GM18909 (cell line): ENCODE measurements around the gene PEPD.

Experiments used
- ATAC-seq: cut with Tn5 transposase; IDR thresholded peaks from one replicate; pipeline ENCODE4 v1.9.1; 2021; ENCODE audit warnings: mild to moderate bottlenecking; ENCODE audit not compliant: unreplicated experiment, poor library complexity

PEPD gene

DNA sequence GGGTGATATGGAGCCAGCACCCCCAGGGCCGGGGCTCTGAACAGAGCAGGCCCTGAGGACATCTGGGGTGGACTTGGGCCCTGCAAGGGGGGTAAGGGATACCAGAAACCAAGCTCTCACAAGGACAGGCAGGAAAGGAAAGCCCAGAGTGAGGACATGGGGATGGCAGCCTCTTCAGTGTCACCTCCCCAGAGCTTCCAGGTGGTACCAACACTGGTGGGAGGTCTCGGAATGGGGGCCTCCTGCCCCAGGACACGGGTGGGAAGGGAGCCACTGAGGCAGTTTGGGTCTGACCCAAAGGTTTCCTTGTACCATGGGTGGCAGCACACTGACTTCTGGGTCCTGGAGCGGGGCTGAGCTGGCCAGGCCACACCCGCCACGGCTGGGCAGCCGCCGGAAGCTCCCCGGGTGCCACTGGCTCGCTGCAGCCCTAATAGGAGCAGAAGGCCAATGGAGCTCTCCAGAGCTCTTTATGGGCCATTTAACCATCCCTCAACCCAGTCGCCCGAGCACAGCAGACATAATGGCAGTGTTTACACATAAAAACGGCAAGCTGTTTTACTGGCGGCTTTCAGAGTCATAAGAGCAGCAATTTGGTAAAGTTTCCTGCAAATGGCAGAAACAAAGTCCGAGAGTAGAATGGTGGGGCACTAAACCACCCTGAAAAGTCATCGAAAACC lies 59.3 kb downstream of the PEPD start:
- ATAC-seq, result no peak

DNA sequence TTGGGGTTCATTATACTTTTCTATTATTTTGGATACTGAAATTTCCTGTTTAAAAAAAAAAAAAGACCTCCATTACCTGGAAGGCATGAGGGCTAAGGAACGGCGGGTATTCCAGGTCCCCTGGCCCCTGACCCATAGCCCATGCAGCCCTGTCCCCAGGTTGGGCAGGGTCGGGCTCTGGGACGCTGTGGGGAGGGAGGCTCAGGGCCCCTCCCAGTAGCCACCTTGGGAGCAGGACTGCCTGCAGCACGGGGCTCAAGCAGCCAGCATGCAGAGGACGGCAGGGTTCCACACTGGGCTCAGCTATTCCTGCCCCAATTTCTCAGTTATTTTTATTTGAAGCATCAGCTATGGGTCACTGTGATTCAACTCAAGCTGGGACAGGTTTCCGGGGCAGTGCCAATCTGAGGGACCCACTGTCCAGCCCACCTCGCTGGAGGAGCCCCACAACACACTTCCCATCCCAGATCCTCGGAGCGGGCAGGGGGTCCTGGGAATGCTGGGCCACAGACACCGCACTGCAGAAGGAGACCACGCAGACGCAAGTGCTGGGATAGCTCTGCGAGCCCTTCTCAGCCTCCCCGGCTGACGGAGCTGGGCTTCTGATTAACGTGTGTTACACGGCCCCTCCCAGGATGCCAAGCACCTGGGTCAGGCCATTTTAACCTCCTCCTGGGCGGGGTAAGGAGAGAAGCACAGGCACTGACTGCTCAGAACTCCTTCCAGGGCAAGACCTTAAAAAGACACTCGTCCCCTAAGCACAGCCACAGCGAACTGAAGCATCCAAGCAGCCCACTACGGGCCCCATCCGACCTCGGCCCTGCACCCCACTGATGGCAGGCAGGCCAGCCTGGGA lies 60.1 kb downstream of the PEPD start:
- ATAC-seq, result no peak

DNA sequence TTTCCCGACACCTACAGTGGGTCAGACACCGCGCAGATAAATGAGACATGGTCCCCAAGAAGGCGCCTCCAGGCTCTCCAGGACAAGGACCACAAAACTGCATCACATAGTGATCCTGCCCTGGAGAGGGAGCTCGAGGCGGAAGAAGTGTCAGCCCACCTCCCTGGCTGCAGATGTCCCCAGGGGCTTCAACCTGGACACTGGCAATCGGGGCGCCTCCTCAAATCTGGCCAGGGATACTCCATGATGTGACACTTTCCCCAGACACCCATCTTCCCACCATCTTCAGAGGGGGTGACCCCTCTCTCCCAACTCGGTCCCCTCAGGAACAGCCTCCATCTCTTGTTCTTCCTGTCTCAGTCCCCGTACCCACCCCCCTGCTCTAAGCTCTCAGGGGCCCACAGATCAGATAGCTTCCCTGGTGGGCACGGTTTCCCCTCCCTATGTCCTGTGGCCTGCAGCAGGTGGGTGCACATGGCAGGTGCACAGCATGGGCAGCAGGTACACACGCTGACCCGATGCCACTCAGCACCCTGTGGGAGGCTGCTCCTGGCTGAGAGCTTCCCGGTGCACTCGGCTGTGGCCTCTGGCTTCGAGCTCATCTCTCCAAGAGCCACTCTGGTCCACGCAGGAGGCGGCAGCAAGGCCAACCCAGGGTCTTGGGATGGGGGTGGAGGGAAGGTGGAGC lies 61.2 kb downstream of the PEPD start:
- ATAC-seq, result no peak

DNA sequence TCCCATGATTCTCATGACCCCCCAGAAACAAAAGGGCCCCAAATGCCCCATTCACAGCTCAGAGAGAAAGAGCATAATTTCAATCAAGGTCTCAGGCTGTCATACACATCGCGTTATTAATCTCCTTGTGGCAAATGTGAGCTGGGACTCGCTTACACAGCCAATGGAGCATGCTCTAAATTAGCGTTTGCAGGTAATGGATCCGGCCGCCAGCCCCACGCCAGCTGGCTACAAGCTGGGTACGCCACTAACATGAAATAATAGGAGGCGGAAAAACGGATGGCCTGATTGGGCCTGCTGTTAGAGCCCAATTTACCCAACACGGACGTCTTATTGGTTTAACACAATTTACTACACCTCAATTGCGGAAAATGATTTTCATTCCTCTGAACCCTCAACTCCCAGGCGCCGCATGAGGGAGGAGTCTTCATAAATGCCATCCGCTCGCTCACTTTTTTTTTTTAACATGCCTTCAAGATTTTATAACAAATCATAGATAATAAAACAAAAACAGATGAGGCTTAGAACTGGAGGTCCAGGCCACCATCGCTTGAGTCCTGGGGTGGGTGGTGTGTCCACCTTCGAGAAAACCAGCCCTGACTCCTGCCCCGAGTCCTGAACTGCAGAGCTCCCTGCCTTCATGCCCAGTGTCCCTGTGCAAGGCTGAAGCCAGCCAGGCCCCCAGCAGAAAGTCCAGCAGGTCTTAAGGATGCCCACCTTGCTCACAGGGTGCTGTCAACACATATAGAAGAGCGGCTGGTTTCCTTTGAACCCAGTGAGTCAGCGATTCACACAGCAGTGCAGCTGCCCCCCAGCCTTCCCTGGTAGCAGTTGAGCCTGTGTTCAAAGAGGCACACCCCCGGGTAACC lies 62.1 kb downstream of the PEPD start:
- no peak for ATAC-seq

DNA sequence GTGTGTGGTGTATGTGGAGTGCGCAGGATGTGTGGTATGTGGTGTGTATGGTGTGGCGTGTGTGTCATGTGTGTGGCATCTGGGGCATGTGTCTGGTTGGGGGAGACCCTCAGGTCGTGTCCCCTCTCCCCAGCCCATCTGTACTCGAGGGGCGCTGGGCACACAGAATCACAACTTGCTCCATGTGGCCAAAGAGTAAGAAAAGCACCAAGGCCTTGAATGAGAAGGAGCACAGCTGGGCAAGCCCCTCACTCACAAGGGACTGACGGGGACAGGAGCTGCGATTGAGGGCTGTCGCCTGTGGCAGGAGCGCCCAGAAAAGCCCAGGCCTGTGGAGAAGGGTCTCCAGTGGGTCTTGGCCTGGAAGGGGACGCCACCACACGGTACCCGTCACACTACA lies 62.8 kb downstream of the PEPD start:
- ATAC-seq, result no peak

DNA sequence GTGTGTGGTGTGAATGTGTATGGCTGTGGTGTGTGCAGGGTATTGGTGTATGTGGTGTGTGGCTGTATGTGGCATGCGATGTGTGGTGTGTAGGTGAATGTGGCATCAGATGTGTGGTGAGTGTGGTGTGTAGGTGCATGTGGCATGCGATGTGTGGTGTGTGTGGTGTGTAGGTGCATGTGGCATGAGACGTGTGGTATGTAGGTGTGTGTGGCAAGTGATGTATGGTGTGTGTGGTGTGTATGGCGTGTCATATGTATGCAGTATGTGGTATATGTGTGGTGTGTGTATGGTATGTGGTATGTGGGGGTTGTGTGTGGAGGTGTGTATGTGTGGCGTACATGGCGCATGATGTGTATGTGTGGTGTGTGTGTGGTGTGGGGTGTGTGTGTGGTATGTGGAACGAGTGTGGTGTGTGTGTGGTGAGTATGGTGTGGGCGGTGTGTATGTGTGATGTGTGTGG lies 63.4 kb downstream of the PEPD start:
- no peak for ATAC-seq

DNA sequence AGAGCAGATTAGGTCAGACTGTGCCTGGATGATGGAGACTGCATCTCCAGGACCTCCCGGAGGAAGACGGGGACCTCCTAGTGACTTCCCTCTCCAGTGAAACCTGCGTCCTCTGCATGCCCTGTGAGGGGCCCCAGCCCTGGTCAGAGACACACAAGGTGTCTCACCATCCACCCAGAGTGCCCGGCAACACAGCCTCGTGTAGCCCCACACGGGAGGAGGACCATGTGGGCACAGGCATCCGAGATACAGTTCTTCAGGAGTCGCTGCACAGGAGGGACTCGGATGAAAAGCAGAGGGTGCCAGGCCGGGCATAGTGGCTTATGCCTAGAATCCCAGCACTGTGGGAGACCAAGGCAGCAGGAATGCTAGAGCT lies 64.8 kb downstream of the PEPD start:
- no peak for ATAC-seq

DNA sequence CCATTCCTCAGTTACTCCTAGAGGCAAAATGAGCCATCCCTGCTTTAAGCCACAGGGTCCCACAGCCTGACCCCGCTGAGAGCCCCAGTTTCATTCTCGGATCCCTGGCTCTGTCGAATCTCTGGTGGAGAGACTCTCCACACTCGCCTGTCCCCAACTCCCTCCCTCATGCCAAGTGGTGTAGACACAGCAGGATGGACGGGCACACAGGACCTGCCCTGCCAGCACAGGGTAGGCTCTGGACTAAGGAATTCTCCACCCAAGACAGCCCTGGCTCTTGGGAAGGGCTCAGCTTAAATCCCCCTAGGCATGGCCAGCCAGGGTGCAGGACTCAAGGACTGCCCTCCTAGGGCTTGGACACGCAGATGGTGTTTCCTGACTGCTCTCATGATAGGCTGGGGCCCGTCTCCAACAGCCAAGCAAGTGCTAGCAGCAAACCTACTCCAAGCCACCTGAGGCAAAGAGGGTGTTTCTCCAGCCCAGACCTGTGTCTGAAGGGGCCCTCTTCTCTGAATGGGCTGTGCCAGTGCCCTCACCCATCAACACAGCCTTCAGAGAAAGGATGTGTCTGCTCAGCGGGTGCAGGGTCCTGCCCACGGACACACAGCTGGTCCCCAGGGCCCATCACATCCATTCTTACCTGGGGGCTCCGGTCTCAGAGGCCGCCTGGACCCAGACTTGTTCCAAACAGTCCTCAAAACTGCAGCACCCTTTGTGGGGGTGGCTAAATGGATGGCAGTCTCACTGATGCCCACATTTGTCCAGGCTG lies 65.3 kb downstream of the PEPD start:
- no peak for ATAC-seq

DNA sequence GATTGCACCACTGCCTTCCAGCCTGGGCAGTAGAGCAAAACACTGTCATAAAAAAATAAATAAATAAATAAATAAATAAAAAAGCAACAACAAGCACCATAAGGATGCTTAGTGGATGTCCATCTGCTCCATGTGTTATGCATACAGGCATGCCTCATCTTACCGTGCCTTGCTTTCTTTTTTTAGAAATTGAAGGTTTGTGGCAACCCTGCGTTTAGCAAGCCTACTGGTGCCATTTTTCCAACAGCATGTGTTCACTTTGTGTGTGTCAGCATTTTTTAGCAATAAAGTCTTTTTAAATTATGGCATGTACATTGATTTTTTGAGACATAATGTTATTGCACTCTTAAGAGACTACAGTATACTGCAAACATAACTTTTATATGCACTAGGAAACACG lies 68.3 kb downstream of the PEPD start:
- ATAC-seq, result no peak

DNA sequence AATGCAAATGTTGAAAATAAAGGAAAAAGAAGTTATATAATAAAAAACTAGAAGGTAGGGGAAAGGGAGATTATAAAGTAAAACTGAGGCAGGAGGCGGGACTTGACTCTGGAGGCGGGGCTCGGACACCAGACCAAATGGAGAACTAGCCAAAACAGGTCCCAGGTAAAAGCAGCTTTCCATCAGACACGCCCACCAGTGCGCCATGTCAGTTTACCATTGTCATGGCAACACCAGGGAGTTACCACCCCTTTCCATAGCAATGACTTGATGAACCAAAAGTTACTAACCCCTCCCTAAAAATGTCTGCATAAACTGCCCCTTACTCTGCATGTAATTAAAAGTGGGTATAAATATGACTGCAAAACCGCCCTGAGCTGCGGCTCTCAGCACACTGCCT lies 70.9 kb downstream of the PEPD start:
- no peak for ATAC-seq

DNA sequence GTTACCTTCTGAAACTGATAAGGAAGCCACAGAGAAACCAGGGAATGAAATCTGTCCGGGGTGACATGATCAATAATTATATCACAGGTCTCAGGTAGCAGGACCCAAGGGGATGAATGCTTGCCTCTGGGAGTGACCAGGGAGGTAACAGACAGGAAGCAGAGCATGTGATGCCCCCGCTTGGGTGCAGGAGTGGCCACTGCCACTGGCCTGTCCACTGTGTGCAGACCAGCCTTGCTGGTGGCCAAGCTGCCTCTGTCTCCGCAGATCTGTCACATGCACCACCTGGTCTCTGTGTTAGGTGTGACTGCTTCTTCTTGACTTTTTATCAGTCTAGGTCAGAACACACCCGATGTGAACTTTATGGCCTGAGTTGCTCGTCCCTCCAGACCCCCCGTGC lies 71.8 kb downstream of the PEPD start:
- ATAC-seq, result no peak

DNA sequence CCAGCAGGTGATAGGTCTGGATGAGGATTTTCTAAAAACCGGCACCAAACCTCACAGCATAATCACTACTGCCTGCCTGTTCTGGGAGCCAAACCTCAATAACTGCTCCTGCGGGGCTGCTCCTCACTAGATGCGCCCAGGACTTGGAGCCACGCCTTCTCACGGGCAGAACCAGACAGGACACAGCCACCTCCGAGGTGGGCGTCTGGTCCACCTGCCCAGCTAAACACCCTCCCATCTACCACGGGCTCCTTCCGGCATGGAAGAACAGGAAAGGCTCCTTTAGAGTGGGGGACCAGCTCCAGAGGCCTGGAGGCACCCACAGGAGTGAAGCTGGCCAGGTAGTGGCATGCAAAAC lies 73.5 kb downstream of the PEPD start:
- ATAC-seq, result no peak

DNA sequence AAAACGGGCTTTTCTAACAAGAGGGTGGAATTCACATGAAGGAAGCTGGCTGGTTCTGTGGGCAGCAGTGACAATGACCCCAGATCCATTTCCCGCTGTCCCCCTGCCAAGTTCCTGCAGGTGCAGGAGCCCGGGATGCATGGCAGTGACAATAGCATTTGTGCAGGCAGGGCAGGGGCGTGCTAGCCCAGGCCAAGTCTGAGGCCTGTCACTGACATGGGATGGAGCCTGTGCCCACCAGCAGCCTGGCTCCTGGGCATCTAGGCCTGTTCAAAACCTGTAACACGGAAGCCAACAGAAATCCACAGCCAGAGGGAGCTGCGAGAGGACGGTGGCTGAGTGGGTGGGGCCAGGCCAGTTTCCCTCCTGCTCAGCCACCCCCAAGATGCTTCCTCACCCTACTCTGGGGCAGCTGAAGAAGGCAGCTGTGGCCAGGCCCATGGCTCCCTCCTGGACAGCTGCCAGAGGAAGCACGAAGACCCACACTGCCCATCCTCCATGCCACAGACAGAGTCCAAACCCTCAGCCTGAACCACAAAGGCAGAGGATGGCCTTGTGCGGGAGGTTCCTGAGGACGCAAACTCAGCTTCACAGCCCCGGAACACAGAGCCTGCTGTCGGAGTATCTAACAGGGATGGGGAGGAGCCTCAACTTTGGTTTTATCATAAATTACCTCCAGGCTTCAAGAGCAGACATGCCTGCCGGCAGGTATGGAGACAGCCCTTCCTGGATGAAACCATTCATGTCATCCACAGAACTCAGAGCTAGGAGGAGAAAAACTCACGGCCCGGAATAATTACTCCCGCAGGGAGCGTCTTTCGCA lies 74.0 kb downstream of the PEPD start:
- ATAC-seq, result no peak

DNA sequence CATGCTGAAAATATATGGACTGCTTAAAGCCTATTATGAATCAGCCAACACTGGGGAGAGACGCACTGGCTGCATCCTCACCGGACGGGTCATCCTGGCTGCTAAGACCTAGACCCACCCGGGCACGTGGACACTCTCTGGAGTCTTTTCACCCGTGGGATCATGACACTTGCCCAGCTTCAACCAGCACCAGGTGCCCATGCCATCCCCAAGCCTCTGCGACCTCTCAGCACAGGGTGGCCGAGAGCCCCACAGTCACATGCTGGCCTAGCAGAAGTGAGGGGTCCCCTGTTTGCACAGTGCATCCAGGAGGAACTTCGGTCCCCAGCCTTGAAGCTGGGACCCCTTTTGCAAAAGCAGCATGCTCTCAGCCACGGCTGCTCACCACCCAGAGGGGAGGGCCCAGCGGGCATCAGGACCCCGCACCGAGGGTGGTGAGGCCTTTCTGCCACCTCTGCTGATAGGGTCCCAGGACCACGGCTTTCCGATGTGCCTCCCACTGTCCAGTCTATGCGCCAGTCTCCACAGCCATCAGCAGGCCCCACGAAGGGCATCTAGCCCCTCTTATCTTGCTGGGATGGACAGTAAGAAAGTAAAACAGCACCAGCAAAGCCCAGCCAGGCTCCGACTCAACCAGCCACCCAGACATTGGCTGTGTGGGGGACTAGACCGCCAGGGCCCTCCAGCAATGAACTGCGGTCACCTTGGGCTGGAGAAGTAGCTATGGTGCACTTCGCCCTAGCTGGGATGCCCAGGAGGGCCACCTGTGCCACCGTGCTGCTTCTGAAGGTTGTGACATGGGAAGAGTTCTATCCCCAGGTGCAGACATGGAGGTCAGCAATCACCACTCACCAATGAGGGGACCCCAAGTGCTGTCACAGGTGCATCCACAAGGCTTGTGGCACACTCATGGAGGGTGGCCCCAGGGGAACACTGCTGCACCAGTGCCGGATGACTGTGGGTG lies 75.0 kb downstream of the PEPD start:
- ATAC-seq, result no peak

DNA sequence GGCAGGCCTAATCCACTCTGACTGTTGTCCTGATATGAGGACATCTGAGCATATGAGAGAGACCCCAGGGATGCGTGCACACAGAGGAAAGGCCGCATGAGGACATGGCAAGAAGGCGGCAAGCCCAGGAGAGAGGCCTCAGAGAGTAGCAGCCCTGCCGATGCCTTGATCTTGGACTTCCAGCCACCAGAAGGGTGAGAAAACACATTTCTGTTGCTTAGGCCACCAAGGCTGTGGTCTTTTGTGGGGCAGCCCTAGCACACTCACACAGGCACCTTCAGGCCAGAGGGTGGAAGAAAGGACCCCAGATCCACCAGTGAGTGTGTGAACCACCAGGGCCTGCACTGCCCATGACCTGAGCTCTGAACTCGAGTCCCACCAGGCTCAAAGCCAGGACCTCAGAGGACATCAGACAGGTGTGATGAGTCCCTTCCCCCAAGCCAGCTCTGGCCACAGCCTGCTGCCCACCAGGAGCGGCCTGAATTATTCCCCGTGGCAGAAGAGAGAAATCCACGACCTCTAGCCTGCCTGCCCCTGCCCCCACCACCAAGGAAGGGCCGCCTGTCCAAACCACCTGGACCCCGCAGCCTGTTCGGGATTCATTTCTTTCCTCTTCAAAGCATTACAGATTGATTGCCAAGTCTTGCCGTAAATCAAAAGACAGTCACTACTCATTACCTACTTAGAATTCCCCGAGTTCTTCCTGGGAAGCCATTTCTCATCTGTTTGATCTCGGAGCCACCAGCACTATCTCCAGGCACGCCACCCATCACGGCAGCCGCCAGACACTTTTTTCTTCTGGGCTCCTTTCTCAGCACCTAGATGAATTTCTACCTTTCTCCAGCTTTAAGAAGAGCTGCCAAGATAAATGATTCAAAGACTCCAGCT lies 75.9 kb downstream of the PEPD start:
- no peak for ATAC-seq

DNA sequence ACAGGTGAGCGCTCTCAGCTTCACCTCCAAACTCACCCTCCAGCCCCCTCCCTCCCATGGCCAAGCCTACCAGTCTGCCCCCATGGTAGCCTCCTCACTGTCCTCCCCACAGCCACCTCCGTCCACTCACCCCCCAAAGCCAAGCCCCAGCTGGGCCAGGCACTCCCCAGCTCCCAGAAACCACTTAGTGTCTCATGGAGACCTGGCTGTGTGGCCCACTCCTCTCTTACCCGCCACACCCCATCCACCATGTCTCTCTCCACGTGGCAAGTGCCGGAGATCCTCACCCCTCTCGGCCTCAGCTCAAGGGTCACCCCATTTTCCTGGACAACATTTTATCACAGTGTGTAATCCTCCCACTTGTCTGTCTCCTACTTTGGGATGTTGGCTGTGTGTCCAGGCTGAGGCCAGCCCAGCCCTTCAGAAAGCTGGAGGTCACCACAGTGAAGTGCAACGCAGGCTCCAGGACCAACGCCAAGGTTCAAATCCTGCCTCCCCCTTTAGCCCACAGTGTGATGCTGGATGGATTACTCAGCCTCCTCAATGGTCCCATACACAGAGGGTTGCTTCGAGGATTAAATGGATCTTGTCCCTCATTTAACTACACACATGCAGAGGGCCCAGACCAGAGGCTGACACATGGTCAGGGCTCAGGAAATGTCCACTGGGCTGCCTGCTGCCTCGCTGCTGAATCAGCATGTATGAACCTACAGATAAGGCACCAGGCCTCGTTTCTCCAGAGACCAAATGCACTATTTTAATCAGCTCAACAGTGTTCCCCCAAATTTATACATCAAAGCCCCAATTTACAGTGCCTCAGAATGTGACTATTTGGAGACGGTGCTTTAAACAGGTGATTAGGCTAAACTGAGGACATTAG lies 76.8 kb downstream of the PEPD start:
- ATAC-seq, result no peak
